H1 (cell line): ENCODE data around the gene OR4E2. TPM values are rescaled to one million over a fixed set of nuclear protein-coding genes. Genes with fewer than 3 reads are reported as not detected.

ENCODE experiments used
- ATF2 ChIP-seq: IDR thresholded peaks from 2 replicates; pipeline ENCODE4 v1.6.1; 2012; ENCODE audit warnings: low read length, inconsistent platforms
- BACH1 ChIP-seq: IDR thresholded peaks from 2 replicates; pipeline ENCODE4 v1.6.1; 2012; ENCODE audit warnings: low read length, improper control_type of control experiment
- CBX5 ChIP-seq: fragments of 300-800, 300-1000 bp; sonication (generic); IDR thresholded peaks from 2 replicates; pipeline ENCODE4 v1.7.1; 2016; ENCODE audit warnings: antibody characterized with exemption, low read length, low read depth
- CTCF ChIP-seq, 3 experiments: IDR thresholded peaks; 1 replicate in 2 of 3; 2 replicates in 1 of 3; pipeline versions ENCODE4 v1.5.1 to v1.6.1; 2011; ENCODE audit warnings: low read length in 3 of 3, mild to moderate bottlenecking in 3 of 3, inconsistent platforms in 2 of 3, low read depth in 1 of 3, moderate library complexity in 1 of 3; ENCODE audit not compliant: insufficient read depth in 1 of 3; ENCODE audit errors: control extremely low read depth in 1 of 3
- FOSL1 ChIP-seq: IDR thresholded peaks from 2 replicates; pipeline ENCODE4 v1.6.1; 2011; ENCODE audit warnings: mild to moderate bottlenecking, low read depth, low read length, moderate library complexity; ENCODE audit not compliant: insufficient read depth
- HDAC6 ChIP-seq: IDR thresholded peaks from one replicate; pipeline ENCODE4 v1.7.1; 2012; ENCODE audit warnings: low read depth, mild to moderate bottlenecking, inconsistent platforms, low read length, moderate library complexity
- POLR2A ChIP-seq, 2 experiments: IDR thresholded peaks; 1 replicate in 1 of 2; 2 replicates in 1 of 2; pipeline ENCODE4 v1.6.1; 2011; ENCODE audit warnings: low read depth in 2 of 2, low read length in 2 of 2, mild to moderate bottlenecking in 2 of 2; ENCODE audit errors: control extremely low read depth in 1 of 2
- polyA plus RNA-seq, 7 experiments: library from polyadenylated mRNA; depleted of rRNA in 3 of 7; stranded (reverse) in 5 of 7; unstranded in 2 of 7; fragments of >200 nt in 5 of 7; fragments of 200-250 nt in 2 of 7; gene quantifications; 1 replicate in 5 of 7; 2 replicates in 1 of 7; 4 replicates in 1 of 7; pipeline versions ENCODE4 v1.2.1 to v1.2.3, GENCODE V29; 2011 to 2013; ENCODE audit warnings: missing spikeins in 2 of 7, mixed read lengths in 2 of 7
- total RNA-seq: library from RNA; stranded (reverse); fragmentation: NEBNext Ultra II Directional; extraction: Animal tissue kit (Norgen Biotek cat#: 25700); gene quantifications from 2 replicates; pipeline ENCODE4 v1.2.1, GENCODE V29; 2021

OR4E2 gene
- total and polyA plus RNA-seq, 2 of the 8 experiments (the other 6 are each of a cell fraction or from before 2014, with no cell fraction given): not detected

GRCh38 chr14:21653331-21653885 is at the start of gene OR4E2 (continued):
- TF ChIP-seq ATF2 (no peak), FOSL1 (no peak), BACH1 (no peak), CTCF (IDR thresholded peaks at IDR 0.05; ENCODE audit: control extremely low read depth in 1 of 3, insufficient read depth in 1 of 3, low read depth in 1 of 3, low read length in 3 of 3) (no peak), CBX5 (no peak), POLR2A (IDR thresholded peaks at IDR 0.05; ENCODE audit: control extremely low read depth in 1 of 2, low read depth in 2 of 2, low read length in 2 of 2) (no peak), HDAC6 (no peak)
